Smooth muscle cell of the coronary artery (primary cell): ENCODE results near the gene BIN2. TPM values are rescaled to one million over a fixed set of nuclear protein-coding genes. Genes with fewer than 3 reads are reported as not detected.

Experiments
- total RNA-seq: library from RNA; depleted of rRNA; stranded (reverse); fragments of >200 nt; gene quantifications from 2 replicates; pipeline ENCODE4 v1.2.3, GENCODE V29; 2014; ENCODE audit warnings: low replicate concordance

The BIN2 gene
- not detected in 2 replicates for total RNA-seq

DNA sequence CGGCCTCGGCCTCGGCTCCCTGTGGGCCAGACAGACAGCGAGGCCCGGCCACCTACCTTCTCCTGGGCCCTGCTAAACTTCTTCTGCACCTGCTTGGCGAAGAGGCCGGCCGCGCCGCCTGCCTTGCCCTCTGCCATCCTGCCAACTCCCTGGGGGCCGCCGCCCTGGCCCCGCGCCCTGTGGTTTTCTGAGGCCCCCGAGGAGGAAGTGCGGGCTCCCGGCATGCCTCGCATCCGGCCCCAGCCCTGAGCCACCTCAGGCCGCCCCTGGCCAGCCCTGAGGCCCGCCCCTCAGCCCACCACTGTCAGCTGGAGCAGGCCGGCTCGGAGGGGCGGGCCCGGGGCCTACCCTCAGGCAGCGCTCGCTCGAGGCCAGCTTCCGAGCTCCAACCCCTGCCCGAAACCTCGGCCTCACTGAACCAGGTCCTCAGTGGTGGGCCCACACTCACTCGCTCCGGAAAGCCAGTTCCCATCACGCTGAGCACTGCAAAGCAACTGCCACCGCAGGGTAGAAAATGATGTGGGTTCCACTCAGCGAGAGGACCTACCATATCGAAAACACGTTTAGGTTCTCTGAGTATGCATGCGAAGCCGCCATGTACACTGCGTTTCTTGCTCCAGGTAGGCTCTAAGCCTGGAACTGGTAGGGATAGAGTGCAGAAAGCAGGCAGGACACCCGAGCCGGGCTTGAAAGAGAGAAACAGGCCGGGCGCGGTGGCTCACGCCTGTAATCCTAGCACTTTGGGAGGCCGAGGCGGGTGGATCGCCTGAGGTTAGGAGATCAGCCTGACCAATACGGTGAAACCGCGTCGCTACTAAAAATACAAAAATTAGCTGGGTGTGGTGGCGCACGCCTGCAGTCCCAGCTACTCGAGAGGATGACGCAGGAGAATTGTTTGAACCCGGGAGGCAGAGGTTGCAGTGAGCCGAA is at the start of gene BIN2:
BIN2 (minus strand) TSS at position 209 of the 930 bp plus-strand sequence; CDS start at position 137, 72 bp downstream.

DNA sequence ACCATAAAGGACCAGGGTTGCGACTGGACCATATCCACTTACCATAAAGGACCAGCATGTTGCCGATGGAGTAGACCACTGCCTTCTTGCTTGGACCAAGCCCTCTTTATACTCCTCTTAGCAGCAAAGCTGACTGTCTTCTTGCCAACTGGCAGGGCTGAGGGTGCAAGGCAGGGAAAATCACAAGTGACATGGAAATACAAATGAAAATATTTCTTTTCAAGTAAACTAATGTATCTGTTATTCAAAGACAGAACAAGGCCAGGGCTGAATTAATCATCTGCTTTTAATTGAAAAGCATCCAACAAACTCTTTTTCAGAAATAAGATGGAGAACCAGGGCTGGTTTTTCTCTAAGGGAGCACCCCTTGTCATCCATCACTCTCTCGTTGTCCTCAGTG is 22.6 kb upstream of the BIN2 start, which contains the start of gene CELA1:
CELA1 (minus strand) TSS at position 99 of the 400 bp plus-strand sequence; CDS start at position 58, 41 bp downstream.

DNA sequence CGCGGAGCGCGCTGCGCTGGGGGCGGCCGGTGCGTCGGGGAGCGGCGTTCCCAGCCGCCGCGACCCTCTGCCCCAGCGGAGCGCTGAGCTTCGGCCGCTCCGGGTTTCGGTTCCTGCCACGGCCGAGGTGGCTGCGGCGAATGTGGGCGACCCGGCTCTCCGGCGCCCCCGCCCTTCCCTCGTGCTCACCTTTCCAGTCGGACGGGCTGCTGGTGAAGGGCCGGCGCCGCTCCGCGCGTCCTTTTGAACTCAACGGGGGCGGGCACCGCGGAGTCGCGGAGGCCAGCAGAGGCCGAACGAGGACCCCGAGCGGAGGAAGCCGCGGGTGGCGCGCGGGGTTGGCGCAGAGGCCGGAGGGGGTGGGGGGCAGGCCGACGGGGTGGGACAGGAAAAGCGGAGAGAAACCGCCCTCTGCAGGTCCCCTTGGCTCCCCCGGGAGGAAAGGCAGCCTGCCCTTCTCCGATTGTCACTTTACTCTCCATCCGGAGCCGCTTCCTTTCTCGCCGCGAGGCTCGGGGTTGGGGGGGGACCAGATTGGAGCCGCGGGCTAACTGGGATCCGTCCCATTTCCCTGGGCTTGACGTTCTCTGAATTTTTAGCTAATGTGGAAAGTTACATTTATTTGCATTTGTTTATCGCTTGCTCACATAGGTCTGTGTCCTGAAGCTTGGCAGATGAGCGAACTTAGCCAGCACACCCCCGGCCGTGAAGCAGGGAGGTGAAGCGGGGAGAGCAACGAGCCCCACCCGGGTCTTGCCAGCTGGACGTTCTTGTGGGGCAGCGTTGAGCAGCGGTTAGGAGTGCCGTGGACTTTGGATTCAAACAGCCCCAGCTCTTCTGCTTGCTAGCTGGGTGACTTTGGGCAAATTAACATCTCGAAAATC is 53.7 kb downstream of the BIN2 start, which contains the start of gene SMAGP:
SMAGP (minus strand) TSS at position 349 of the 884 bp plus-strand sequence. CDS start 1,137 bp downstream, outside the sequence.

DNA sequence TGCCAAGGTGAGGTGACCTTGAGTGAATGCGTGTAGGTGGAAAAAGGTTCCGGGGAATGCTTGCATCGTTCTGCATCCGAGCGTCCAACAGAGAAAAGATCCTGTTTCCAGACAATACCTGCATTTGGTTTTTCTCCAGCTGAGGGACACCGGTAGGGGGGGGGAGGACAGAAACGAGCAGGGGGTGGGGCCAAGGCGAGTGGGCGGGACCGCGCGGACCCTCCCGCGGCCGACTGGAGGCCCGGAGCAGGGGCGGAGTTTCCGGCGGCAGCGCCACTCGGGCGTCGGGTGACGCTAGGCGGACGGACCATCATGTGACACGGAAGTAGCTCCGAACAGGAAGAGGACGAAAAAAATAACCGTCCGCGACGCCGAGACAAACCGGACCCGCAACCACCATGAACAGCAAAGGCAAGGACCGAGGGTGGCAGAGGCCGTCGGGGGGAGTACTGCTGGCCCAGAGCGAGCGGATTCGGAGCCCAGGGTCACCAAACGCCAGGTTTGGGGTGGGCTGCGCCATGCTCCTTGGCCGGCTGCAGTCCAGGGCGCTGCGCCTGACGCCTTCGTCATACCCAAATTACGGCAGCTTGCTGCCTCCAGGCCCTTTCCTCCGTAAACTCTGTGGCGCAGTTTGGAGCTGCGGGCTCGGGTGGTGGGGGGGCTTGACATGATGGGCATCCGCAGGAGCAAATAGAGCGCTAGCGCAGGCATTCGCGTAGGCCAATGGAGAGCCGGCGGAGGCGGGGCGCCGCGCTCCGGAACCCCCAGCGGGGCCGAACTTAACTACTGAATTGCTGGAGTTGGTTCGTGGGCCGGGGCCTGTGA is 85.3 kb downstream of the BIN2 start, which contains the start of gene DAZAP2:
DAZAP2 (plus strand) TSS at position 317 of the 825 bp plus-strand sequence; CDS start at position 399, 82 bp downstream.

Other genes starting within 250 kb of the BIN2 start
- gene CSRNP2, start 240.6 kb downstream of the BIN2 start, total RNA-seq, result 8.9 and 11.8 TPM in 2 replicates
- 4.3 and 7.1 TPM in 2 replicates for gene TFCP2, start 151.0 kb downstream of the BIN2 start, total RNA-seq
- gene POU6F1, start 106.1 kb downstream of the BIN2 start, total RNA-seq, result 0.47 and 1.5 TPM in 2 replicates
- 40.5 and 51.3 TPM in 2 replicates for gene DAZAP2, start 85.3 kb downstream of the BIN2 start, total RNA-seq
- 5.4 and 6.8 TPM in 2 replicates for gene SMAGP, start 53.8 kb downstream of the BIN2 start, total RNA-seq
- gene CELA1, start 22.5 kb upstream of the BIN2 start, total RNA-seq, result not detected in 2 replicates
- gene GALNT6, start 67.2 kb upstream of the BIN2 start, total RNA-seq, result 0.75 and 4.7 TPM in 2 replicates
- gene SLC4A8, start 100.7 kb upstream of the BIN2 start, total RNA-seq, result 0.08 and 0.59 TPM in 2 replicates